K562 (cell line): ENCODE results near the gene PSMD4. TPM values are rescaled to one million over a fixed set of nuclear protein-coding genes. Genes with fewer than 3 reads are reported as not detected.

ENCODE experiments used
- ARID2 ChIP-seq: fragments of 450-650 bp; IDR thresholded peaks from 2 replicates; pipeline ENCODE4 v1.6.1; 2017; ENCODE audit warnings: antibody characterized with exemption, mild to moderate bottlenecking
- ARNT ChIP-seq, 2 experiments: fragments of 450-650 bp; IDR thresholded peaks; 2 replicates each; pipeline ENCODE4 v1.6.1; 2016; ENCODE audit warnings: mild to moderate bottlenecking in 1 of 2
- DACH1 ChIP-seq: fragments of 450-650 bp; IDR thresholded peaks from 2 replicates; pipeline ENCODE4 v1.6.1; 2018; ENCODE audit not compliant: partially characterized antibody
- ELF4 ChIP-seq: fragments of 450-650 bp; formaldehyde crosslinking; IDR thresholded peaks from 2 replicates; pipeline ENCODE4 v1.4.0; 2022; ENCODE audit warnings: missing genetic modification characterization
- GATA2 ChIP-seq: sonication (generic); formaldehyde crosslinking; IDR thresholded peaks from 2 replicates; pipeline ENCODE4 v1.4.0; 2020; ENCODE audit warnings: mild to moderate bottlenecking, missing genetic modification reagents
- HDAC1 ChIP-seq, 2 experiments: fragments of 450-650 bp; IDR thresholded peaks; 2 replicates each; pipeline ENCODE4 v1.6.1; 2016 to 2017; ENCODE audit warnings: inconsistent platforms in 1 of 2, mild to moderate bottlenecking in 1 of 2, moderate library complexity in 1 of 2
- HLTF ChIP-seq: fragments of 450-650 bp; IDR thresholded peaks from 2 replicates; pipeline ENCODE4 v1.6.1; 2016
- HNRNPLL ChIP-seq: fragments of 200-400 bp; formaldehyde crosslinking; IDR thresholded peaks from 2 replicates; pipeline ENCODE4 v1.6.1; 2017; ENCODE audit warnings: low read length, low read depth, mild to moderate bottlenecking; ENCODE audit not compliant: poor library complexity, severe bottlenecking
- MAFF ChIP-seq: IDR thresholded peaks from 2 replicates; pipeline ENCODE4 v1.6.1; 2012; ENCODE audit warnings: low read length, improper control_type of control experiment
- MBD2 ChIP-seq: sonication (generic); IDR thresholded peaks from 2 replicates; pipeline ENCODE4 v1.6.1; 2016; ENCODE audit warnings: low read depth, borderline replicate concordance
- MIER1 ChIP-seq: fragments of 450-650 bp; IDR thresholded peaks from 2 replicates; pipeline ENCODE4 v1.6.1; 2016; ENCODE audit warnings: antibody characterized with exemption, mild to moderate bottlenecking, low read depth
- NFE2 ChIP-seq: IDR thresholded peaks from 2 replicates; pipeline ENCODE4 v1.6.1; 2014; ENCODE audit warnings: antibody characterized with exemption, low read depth
- PRPF4 ChIP-seq: fragments of 200-400 bp; formaldehyde crosslinking; IDR thresholded peaks from one replicate; pipeline ENCODE4 v1.6.1; 2017; ENCODE audit warnings: low read length, low read depth, mild to moderate bottlenecking; ENCODE audit not compliant: insufficient read depth, poor library complexity, severe bottlenecking
- RFX1 ChIP-seq: fragments of 450-650 bp; IDR thresholded peaks from 2 replicates; pipeline ENCODE4 v1.6.1; 2016; ENCODE audit warnings: mild to moderate bottlenecking, moderate library complexity
- SMAD2 ChIP-seq: fragments of 150-350 bp; IDR thresholded peaks from 2 replicates; pipeline ENCODE4 v1.6.1; 2014; ENCODE audit warnings: low read depth, mild to moderate bottlenecking, low read length
- SP2 ChIP-seq: IDR thresholded peaks from 2 replicates; pipeline ENCODE4 v1.6.1; 2011; ENCODE audit warnings: mild to moderate bottlenecking, low read depth, low read length, moderate library complexity; ENCODE audit not compliant: poor library complexity, severe bottlenecking; ENCODE audit errors: extremely low read depth
- TCF3 ChIP-seq: sonication (generic); formaldehyde crosslinking; IDR thresholded peaks from 2 replicates; pipeline ENCODE4 v1.4.0; 2020; ENCODE audit warnings: mild to moderate bottlenecking, missing genetic modification reagents
- ZBED1 ChIP-seq: IDR thresholded peaks from 2 replicates; pipeline ENCODE4 v1.6.1; 2014
- ZFPM2 ChIP-seq: fragments of 250-450 bp; sonication (Bioruptor Pico); IDR thresholded peaks from 2 replicates; pipeline ENCODE4 v1.5.1; 2022; ENCODE audit warnings: mild to moderate bottlenecking
- ZNF282 ChIP-seq: sonication (generic); formaldehyde crosslinking; IDR thresholded peaks from 2 replicates; pipeline ENCODE4 v1.8.1; 2023; ENCODE audit warnings: missing genetic modification reagents
- ZNF507 ChIP-seq: conservative IDR thresholded peaks from 2 replicates; pipeline ENCODE4 v1.6.1; 2017; ENCODE audit warnings: missing genetic modification characterization, missing compliant biosample characterization
- polyA plus RNA-seq, 8 experiments: library from polyadenylated mRNA; depleted of rRNA in 4 of 8; stranded (reverse) in 5 of 8; unstranded in 3 of 8; fragments of >200 nt; fragmentation: Nextera tagmentation in 2 of 8; fragmentation: Illumina TruSeq in 1 of 8; extraction: Ambion mirVana in 2 of 8; extraction: Trizol in 1 of 8; gene quantifications; 2 replicates each; pipeline versions ENCODE4 v1.2.1 to v1.2.3, GENCODE V29; 2011 to 2014; ENCODE audit warnings: inconsistent platforms in 1 of 8, missing spikeins in 1 of 8
- total RNA-seq, 7 experiments: library from RNA; depleted of rRNA in 6 of 7; stranded (reverse); fragments of >200 nt in 6 of 7; fragmentation: Illumina TruSeq in 2 of 7; extraction: Trizol in 2 of 7; gene quantifications; 2 replicates each; pipeline versions ENCODE4 v1.2.1 to v1.2.3, GENCODE V29; 2011 to 2021; ENCODE audit warnings: low replicate concordance in 1 of 7
- TF ChIP-seq, protein P1 (sequence below): fragments of 450-650 bp; formaldehyde crosslinking; IDR thresholded peaks from 2 replicates; pipeline ENCODE4 v1.4.0; 2020; ENCODE audit warnings: mild to moderate bottlenecking, moderate library complexity
- TF ChIP-seq, protein P2 (sequence below), 3 experiments: fragments of 200-800 bp in 1 of 3; fragments of 250-450 bp in 1 of 3; fragments of 450-650 bp in 1 of 3; sonication (Bioruptor Pico) in 1 of 3; sonication (Bioruptor generic) in 1 of 3; formaldehyde crosslinking in 1 of 3; IDR thresholded peaks; 2 replicates each; pipeline versions ENCODE4 v1.6.1 to v1.8.0; 2016 to 2022; ENCODE audit warnings: mild to moderate bottlenecking in 2 of 3, missing genetic modification characterization in 2 of 3, missing compliant biosample characterization in 1 of 3, moderate library complexity in 1 of 3
- TF ChIP-seq, protein P3 (sequence below): conservative IDR thresholded peaks from 2 replicates; pipeline ENCODE4 v1.6.1; 2011; ENCODE audit warnings: low read depth, mild to moderate bottlenecking, low read length; ENCODE audit not compliant: control insufficient read depth

PSMD4 gene
- total and polyA plus RNA-seq, 9 of the 15 experiments (the other 6 are each of a cell fraction or from before 2014, with no cell fraction given): 194 to 353 (median 295) TPM

DNA sequence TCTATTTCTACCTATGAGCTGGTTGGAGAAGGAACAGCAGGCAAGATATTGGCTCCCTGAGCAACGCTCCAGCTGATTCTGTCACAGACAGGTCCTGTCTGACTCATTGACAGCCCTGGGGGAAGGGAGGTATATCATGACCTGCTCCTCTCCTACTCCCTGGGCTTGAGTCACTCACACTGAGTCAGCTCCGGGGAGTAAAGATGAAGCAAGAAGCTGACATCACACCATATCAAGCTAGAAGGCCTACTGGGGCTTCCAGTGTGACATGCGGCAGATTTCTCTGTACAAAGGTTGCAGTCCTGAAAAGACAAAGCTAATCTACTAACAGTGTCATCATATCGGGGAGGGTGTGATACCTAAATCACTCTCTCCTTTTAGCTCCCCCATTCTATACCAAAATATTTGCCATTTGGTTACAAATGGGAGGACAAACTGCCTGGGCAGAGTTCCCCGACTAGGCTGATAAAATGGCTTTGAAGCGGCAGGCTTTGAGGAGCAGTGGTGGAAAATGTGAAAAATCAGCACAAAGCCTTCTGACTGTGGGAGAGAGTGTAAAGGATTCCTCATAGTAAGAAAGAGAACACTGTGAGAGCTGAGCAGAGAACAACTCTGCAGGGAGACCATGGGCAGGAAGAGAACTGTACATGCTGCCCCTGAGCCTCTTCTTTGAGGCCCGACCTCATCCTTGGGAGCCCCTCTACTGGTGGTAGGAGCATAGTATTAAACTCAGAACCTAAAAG lies 57.2 kb downstream of the PSMD4 start (continued):
- TF ChIP-seq, protein P1, sequence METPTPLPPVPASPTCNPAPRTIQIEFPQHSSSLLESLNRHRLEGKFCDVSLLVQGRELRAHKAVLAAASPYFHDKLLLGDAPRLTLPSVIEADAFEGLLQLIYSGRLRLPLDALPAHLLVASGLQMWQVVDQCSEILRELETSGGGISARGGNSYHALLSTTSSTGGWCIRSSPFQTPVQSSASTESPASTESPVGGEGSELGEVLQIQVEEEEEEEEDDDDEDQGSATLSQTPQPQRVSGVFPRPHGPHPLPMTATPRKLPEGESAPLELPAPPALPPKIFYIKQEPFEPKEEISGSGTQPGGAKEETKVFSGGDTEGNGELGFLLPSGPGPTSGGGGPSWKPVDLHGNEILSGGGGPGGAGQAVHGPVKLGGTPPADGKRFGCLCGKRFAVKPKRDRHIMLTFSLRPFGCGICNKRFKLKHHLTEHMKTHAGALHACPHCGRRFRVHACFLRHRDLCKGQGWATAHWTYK (CRISPR knock-in tag): 0 out of 2 replicates have a peak, but pooled peaks have one; percentile 30
- TF ChIP-seq MAFF: peak; percentile 69; the same call in 1 of the 2 replicates
- no peak for TF ChIP-seq ARID2
- no peak for TF ChIP-seq HLTF
- no peak for TF ChIP-seq SP2
- peak; percentile 79; the same call in 1 of the 2 replicates for TF ChIP-seq MBD2
- TF ChIP-seq ELF4: no peak
- peak; percentile 76 for TF ChIP-seq RFX1
- peak; percentile 84 for TF ChIP-seq ZBED1
- no peak for TF ChIP-seq PRPF4
- TF ChIP-seq SMAD2: no peak
- no peak for TF ChIP-seq ZNF282 (CRISPR knock-in tag)
- TF ChIP-seq NFE2: peak; percentile 86
- TF ChIP-seq ZFPM2: no peak
- no peak for TF ChIP-seq ZNF507 (tag)
- peak in 1 of 2 experiments; percentile 98; a peak in 2 of 4 replicates for TF ChIP-seq HDAC1 (IDR thresholded peaks at IDR 0.05)
- TF ChIP-seq ARNT (IDR thresholded peaks at IDR 0.05): peak in 1 of 2 experiments; percentile 93; a peak in 2 of 4 replicates
- TF ChIP-seq, protein P2, sequence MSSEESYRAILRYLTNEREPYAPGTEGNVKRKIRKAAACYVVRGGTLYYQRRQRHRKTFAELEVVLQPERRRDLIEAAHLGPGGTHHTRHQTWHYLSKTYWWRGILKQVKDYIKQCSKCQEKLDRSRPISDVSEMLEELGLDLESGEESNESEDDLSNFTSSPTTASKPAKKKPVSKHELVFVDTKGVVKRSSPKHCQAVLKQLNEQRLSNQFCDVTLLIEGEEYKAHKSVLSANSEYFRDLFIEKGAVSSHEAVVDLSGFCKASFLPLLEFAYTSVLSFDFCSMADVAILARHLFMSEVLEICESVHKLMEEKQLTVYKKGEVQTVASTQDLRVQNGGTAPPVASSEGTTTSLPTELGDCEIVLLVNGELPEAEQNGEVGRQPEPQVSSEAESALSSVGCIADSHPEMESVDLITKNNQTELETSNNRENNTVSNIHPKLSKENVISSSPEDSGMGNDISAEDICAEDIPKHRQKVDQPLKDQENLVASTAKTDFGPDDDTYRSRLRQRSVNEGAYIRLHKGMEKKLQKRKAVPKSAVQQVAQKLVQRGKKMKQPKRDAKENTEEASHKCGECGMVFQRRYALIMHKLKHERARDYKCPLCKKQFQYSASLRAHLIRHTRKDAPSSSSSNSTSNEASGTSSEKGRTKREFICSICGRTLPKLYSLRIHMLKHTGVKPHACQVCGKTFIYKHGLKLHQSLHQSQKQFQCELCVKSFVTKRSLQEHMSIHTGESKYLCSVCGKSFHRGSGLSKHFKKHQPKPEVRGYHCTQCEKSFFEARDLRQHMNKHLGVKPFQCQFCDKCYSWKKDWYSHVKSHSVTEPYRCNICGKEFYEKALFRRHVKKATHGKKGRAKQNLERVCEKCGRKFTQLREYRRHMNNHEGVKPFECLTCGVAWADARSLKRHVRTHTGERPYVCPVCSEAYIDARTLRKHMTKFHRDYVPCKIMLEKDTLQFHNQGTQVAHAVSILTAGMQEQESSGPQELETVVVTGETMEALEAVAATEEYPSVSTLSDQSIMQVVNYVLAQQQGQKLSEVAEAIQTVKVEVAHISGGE (CRISPR knock-in tag; IDR thresholded peaks at IDR 0.05): no peak; a peak in 1 of 6 replicates
- peak; percentile 60 for TF ChIP-seq TCF3
- TF ChIP-seq HNRNPLL: no peak
- no peak for TF ChIP-seq MIER1
- peak; percentile 99 for TF ChIP-seq DACH1
- no peak for TF ChIP-seq GATA2 (CRISPR knock-in tag)
- TF ChIP-seq, protein P3, sequence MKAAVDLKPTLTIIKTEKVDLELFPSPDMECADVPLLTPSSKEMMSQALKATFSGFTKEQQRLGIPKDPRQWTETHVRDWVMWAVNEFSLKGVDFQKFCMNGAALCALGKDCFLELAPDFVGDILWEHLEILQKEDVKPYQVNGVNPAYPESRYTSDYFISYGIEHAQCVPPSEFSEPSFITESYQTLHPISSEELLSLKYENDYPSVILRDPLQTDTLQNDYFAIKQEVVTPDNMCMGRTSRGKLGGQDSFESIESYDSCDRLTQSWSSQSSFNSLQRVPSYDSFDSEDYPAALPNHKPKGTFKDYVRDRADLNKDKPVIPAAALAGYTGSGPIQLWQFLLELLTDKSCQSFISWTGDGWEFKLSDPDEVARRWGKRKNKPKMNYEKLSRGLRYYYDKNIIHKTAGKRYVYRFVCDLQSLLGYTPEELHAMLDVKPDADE: peak; percentile 28; the same call in 1 of the 2 replicates
